Activated CD8-positive, alpha-beta memory T cell treated with anti-CD3 and anti-CD28 coated beads, Interleukin-2, amount 50 U/mL, for 24 hours (primary cell): ENCODE results near the gene GAGE12E.
"Not testable (repeated sequence)": the region's sequence is repeated elsewhere in the genome, so short reads cannot be mapped to it uniquely, and the experiment has no call there.

Experiments
- DNase-seq: peaks from one replicate; pipeline ENCODE4 v3.0.0-alpha.2; 2020; ENCODE audit errors: extremely low read depth

GAGE12E gene

GRCh38 chrX:49550989-49551388 is at the start of gene GAGE12E:
GAGE12E (plus strand) TSS chrX:49551289; CDS start chrX:49552444, 1,155 bp downstream.
- DNase-seq, result not testable (repeated sequence)

DNA sequence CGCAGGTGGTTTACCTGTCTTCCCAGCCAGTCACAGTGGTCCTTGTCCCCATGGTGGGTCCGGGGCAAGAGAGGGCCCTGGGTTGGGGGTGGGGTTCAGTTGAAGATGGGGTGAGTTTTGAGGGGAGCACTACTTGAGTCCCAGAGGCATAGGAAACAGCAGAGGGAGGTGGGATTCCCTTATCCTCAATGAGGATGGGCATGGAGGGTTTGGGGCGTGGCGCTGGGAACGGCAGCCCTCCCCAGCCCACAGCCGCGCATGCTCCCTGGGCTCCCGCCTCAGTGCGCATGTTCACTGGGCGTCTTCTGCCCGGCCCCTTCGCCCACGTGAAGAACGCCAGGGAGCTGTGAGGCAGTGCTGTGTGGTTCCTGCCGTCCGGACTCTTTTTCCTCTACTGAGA is 19.2 kb upstream of the GAGE12E start, which contains the start of gene GAGE12C:
Gene GAGE12C (plus strand): TSS at position 301 of the 400 bp plus-strand sequence. CDS start 1,155 bp downstream, outside the sequence.
- not testable (repeated sequence) for DNase-seq

DNA sequence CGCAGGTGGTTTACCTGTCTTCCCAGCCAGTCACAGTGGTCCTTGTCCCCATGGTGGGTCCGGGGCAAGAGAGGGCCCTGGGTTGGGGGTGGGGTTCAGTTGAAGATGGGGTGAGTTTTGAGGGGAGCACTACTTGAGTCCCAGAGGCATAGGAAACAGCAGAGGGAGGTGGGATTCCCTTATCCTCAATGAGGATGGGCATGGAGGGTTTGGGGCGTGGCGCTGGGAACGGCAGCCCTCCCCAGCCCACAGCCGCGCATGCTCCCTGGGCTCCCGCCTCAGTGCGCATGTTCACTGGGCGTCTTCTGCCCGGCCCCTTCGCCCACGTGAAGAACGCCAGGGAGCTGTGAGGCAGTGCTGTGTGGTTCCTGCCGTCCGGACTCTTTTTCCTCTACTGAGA is 9.7 kb upstream of the GAGE12E start, which contains the start of gene GAGE12D:
Gene GAGE12D (plus strand): TSS at position 301 of the 400 bp plus-strand sequence. CDS start 1,155 bp downstream, outside the sequence.
- DNase-seq, result not testable (repeated sequence)

DNA sequence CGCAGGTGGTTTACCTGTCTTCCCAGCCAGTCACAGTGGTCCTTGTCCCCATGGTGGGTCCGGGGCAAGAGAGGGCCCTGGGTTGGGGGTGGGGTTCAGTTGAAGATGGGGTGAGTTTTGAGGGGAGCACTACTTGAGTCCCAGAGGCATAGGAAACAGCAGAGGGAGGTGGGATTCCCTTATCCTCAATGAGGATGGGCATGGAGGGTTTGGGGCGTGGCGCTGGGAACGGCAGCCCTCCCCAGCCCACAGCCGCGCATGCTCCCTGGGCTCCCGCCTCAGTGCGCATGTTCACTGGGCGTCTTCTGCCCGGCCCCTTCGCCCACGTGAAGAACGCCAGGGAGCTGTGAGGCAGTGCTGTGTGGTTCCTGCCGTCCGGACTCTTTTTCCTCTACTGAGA is 9.5 kb downstream of the GAGE12E start, which contains the start of gene GAGE12F:
Gene GAGE12F (plus strand): TSS at position 301 of the 400 bp plus-strand sequence. CDS start 1,155 bp downstream, outside the sequence.
- not testable (repeated sequence) for DNase-seq

- DNase-seq, result not testable (repeated sequence)
Observed at GRCh38 chrX:49568728-49569127, 17.6 kb downstream of the GAGE12E start.

- DNase-seq, result not testable (repeated sequence)
Observed at GRCh38 chrX:49569152-49569551, 18.1 kb downstream of the GAGE12E start.

- DNase-seq, result not testable (repeated sequence)
Observed at GRCh38 chrX:49570100-49570499, 19.0 kb downstream of the GAGE12E start, which contains the start of gene GAGE12G. GAGE12G (plus strand) TSS chrX:49570400; CDS start chrX:49571555, 1,155 bp downstream.

DNA sequence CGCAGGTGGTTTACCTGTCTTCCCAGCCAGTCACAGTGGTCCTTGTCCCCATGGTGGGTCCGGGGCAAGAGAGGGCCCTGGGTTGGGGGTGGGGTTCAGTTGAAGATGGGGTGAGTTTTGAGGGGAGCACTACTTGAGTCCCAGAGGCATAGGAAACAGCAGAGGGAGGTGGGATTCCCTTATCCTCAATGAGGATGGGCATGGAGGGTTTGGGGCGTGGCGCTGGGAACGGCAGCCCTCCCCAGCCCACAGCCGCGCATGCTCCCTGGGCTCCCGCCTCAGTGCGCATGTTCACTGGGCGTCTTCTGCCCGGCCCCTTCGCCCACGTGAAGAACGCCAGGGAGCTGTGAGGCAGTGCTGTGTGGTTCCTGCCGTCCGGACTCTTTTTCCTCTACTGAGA is 28.6 kb downstream of the GAGE12E start, which contains the start of gene GAGE12H:
Gene GAGE12H (plus strand): TSS at position 301 of the 400 bp plus-strand sequence. CDS start 1,155 bp downstream, outside the sequence.
- not testable (repeated sequence) for DNase-seq

- not testable (repeated sequence) for DNase-seq
Observed at GRCh38 chrX:49589196-49589595, 38.1 kb downstream of the GAGE12E start, which contains the start of gene GAGE2A. GAGE2A (plus strand) TSS chrX:49589496; CDS start chrX:49590651, 1,155 bp downstream.

DNA sequence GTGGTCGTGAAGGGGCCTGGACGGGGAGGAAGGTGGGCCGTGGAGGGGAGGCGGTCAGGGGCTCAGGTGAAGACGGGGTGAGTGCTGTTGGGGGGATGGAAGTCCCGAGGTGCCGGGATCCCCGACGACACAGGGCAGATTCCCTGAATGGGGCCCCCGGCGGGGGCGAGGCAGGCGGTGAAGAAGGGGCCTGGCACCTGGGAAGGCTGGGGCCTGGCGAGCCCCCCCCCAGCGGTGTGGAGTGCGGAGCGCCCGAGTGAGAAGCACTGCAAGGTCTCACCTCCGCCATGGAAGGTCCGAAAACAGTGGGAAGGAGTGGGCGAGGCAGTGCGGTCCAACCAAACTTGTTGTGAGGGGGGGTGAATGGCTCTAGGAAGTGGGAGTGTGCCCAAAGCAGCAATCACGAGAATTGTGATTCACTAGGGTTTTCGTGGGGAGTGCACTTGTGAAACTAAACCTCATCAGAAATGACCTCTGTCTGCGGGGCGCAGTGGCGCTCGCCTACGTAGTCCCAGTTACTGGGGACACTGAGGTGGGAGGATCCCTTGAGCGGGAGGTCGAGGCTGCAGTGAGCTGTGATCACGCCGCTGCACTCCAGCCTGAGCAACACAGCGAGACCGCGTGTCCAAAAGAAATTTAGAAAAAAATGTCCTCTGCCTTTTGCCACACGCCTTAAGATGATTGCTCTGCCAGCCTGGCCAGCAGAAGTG is 38.8 kb downstream of the GAGE12E start:
- not testable (repeated sequence) for DNase-seq

DNA sequence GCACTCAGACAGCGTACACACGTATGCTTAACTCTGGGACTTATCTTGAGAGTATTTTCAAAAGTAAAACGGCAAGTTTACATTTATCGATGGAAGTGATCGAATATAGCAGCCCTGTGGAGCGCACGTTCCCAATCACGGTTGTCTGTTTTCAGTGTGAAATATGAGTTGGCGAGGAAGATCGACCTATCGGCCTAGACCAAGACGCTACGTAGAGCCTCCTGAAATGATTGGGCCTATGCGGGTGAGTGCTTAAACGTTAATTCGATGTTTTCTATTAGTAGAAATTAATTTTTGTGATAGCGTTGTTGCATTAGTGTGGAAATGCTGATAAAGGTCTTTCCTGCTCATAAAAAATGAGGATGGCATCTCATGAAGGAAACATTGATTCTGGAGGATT is 39.4 kb downstream of the GAGE12E start:
- DNase-seq, result not testable (repeated sequence)

- not testable (repeated sequence) for DNase-seq
Observed at GRCh38 chrX:49598720-49599119, 47.6 kb downstream of the GAGE12E start, which contains the start of gene GAGE1. GAGE1 (plus strand) TSS chrX:49599020; CDS start chrX:49600175, 1,155 bp downstream.
